Neural crest cell (in vitro differentiated cells): ENCODE results near the gene ZFP62. TPM values are rescaled to one million over a fixed set of nuclear protein-coding genes. Genes with fewer than 3 reads are reported as not detected.

ENCODE experiments used
- DNase-seq: peaks from one replicate; pipeline ENCODE4 v3.0.0; 2021; ENCODE audit warnings: low read depth, mixed read lengths, low spot score
- H3K27ac Mint-ChIP-seq: one replicate; pipeline ENCODE4 v1.8.0; 2021; ENCODE audit warnings: mild to moderate bottlenecking, mixed read lengths; ENCODE audit not compliant: unreplicated experiment
- H3K27me3 Mint-ChIP-seq: 2 replicates; pipeline ENCODE4 v1.8.0; 2021; ENCODE audit warnings: low read depth, mild to moderate bottlenecking, mixed read lengths
- H3K36me3 Mint-ChIP-seq: 2 replicates; pipeline ENCODE4 v1.8.0; 2021; ENCODE audit warnings: low read depth, mild to moderate bottlenecking, mixed read lengths
- H3K4me1 Mint-ChIP-seq: 2 replicates; pipeline ENCODE4 v1.8.0; 2021; ENCODE audit warnings: mixed read lengths
- H3K4me3 Mint-ChIP-seq: one replicate; pipeline ENCODE4 v1.8.0; 2021; ENCODE audit warnings: mild to moderate bottlenecking, mixed read lengths
- H3K9me3 Mint-ChIP-seq: 2 replicates; pipeline ENCODE4 v1.8.0; 2021; ENCODE audit warnings: mixed read lengths
- total RNA-seq: library from RNA; stranded (reverse); gene quantifications from 2 replicates; pipeline ENCODE4 v1.2.1, GENCODE V29; 2021
- TF ChIP-seq, protein P1 (sequence below): fragments of 200-600 bp; sonication (generic); conservative IDR thresholded peaks from 2 replicates; pipeline ENCODE4 v1.5.0; 2021; ENCODE audit warnings: antibody characterized with exemption, mild to moderate bottlenecking

The ZFP62 gene
- total RNA-seq, 1 donor from 2014 or later, result 44.4 TPM

- no peak for DNase-seq
- Mint-ChIP-seq H3K9me3 (no peaks in the 10 kb centered on the region), H3K27ac (no peak overlapping the region), H3K4me1 (peaks cover 57% of the 10 kb centered on the region), H3K27me3 (no peaks in the 10 kb centered on the region), H3K36me3 (no peaks in the 10 kb centered on the region), H3K4me3 (peak overlapping the region; percentile 59)
- TF ChIP-seq, protein P1, sequence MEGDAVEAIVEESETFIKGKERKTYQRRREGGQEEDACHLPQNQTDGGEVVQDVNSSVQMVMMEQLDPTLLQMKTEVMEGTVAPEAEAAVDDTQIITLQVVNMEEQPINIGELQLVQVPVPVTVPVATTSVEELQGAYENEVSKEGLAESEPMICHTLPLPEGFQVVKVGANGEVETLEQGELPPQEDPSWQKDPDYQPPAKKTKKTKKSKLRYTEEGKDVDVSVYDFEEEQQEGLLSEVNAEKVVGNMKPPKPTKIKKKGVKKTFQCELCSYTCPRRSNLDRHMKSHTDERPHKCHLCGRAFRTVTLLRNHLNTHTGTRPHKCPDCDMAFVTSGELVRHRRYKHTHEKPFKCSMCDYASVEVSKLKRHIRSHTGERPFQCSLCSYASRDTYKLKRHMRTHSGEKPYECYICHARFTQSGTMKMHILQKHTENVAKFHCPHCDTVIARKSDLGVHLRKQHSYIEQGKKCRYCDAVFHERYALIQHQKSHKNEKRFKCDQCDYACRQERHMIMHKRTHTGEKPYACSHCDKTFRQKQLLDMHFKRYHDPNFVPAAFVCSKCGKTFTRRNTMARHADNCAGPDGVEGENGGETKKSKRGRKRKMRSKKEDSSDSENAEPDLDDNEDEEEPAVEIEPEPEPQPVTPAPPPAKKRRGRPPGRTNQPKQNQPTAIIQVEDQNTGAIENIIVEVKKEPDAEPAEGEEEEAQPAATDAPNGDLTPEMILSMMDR, result no peak
These were observed 47.7 kb downstream of the ZFP62 start for GRCh38 chr5:180813420-180813819.

- peak overlapping the region; percentile 92 for H3K4me3 Mint-ChIP-seq
- DNase-seq, result no peak
- TF ChIP-seq, protein P1, result no peak
- no peaks in the 10 kb centered on the region for H3K9me3 Mint-ChIP-seq
- H3K27me3 Mint-ChIP-seq, result no peaks in the 10 kb centered on the region
- peak overlapping the region; percentile 46 for H3K27ac Mint-ChIP-seq
- peaks cover 57% of the 10 kb centered on the region for H3K4me1 Mint-ChIP-seq
- H3K36me3 Mint-ChIP-seq, result no peaks in the 10 kb centered on the region
These were observed 49.4 kb downstream of the ZFP62 start for GRCh38 chr5:180811623-180812124.

- no peaks in the 10 kb centered on the region for H3K27me3 Mint-ChIP-seq
- H3K4me3 Mint-ChIP-seq, result peak overlapping the region; percentile 92
- H3K27ac Mint-ChIP-seq, result peak overlapping the region; percentile 94
- H3K36me3 Mint-ChIP-seq, result no peaks in the 10 kb centered on the region
- TF ChIP-seq, protein P1, result no peak
- peaks cover 58% of the 10 kb centered on the region for H3K4me1 Mint-ChIP-seq
- no peak for DNase-seq
- no peaks in the 10 kb centered on the region for H3K9me3 Mint-ChIP-seq
These were observed 50.0 kb downstream of the ZFP62 start for GRCh38 chr5:180810959-180811622.

- peak overlapping the region; percentile 92 for H3K4me3 Mint-ChIP-seq
- peaks cover 60% of the 10 kb centered on the region for H3K4me1 Mint-ChIP-seq
- H3K27ac Mint-ChIP-seq, result peak overlapping the region; percentile 100
These were observed 50.7 kb downstream of the ZFP62 start for GRCh38 chr5:180810210-180810958.

DNA sequence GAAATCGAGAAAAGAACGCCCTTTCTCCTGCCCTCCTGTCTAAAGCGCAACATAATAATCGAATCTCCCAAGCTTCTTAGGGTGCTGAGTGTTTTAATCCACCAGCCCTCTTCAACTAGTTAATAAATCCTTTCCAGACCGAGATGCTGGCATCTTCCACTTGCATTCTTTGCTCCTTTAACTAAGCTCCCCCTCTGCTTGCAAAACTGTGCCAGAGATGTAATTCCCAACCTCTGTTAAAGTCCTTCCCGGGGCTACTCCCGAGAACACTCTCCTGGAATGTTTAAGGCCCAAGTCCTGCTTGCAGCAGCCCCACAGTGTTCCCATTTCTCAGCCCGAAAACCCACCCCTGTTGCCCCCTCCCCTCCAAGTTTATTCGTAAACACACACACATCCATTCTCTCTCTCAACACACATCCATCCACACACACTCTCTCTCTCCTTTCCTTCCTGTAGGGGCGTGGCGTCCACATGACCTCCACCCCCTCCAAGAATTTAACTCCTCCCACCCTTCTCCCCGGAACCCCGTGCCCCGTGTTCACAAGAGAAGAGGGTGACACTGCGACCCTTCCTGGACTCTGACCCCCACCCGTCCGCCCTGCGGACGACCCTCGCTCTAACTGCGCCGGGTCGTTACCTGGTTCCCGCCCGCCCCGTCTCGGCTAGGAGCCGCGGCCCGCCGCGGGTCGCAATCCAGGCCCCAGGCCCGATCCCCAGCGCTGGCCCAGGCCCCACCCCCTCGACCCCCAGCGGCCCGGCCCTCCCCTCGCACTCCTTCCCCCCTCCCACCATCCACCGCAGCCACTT is 51.5 kb downstream of the ZFP62 start:
- Mint-ChIP-seq H3K27me3 (no peaks in the 10 kb centered on the region), H3K36me3 (no peaks in the 10 kb centered on the region), H3K9me3 (no peaks in the 10 kb centered on the region), H3K4me3 (peak overlapping the region; percentile 92), H3K4me1 (peaks cover 63% of the 10 kb centered on the region), H3K27ac (peak overlapping the region; percentile 100)
- TF ChIP-seq, protein P1, result no peak
- DNase-seq, result no peak

More at GRCh38 chr5:180810210-180810958, 50.7 kb downstream of the ZFP62 start:
- Mint-ChIP-seq H3K9me3 (no peaks in the 10 kb centered on the region), H3K27me3 (no peaks in the 10 kb centered on the region), H3K36me3 (no peaks in the 10 kb centered on the region)
- DNase-seq, result peak; percentile 95
- TF ChIP-seq, protein P1, result no peak
